GM23248 (cell line): ENCODE results near the gene VANGL2.

Source experiments
- EZH2 ChIP-seq: fragments of 200-600 bp; sonication (generic); IDR thresholded peaks from 2 replicates; pipeline ENCODE4 v1.6.1; 2018; ENCODE audit warnings: antibody characterized with exemption, mild to moderate bottlenecking; ENCODE audit not compliant: insufficient read depth, poor library complexity, severe bottlenecking
- EZH2phosphoT487 ChIP-seq: fragments of 200-600 bp; sonication (generic); IDR thresholded peaks from 2 replicates; pipeline ENCODE4 v1.6.1; 2018; ENCODE audit warnings: antibody characterized with exemption, moderate library complexity, mild to moderate bottlenecking, low read depth; ENCODE audit not compliant: insufficient read depth

DNA sequence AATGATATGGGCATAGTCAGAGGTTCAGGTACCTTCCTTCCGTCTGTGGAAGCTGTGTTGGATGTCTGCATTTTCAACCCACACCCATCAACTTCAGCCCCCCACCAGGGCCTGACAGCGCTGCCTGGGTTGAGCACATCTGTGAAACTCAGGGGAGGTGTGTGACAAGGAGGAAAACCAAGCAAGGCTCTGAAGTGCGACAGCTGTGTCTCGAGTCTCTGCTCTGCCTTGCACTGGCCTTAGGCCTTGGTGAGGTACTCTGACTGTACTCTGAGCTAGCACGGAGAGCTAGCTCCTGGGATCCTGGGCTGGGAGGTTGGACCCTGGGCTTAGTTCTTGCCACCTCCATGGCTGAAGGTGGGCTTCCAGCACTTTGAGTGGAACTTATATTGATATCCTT lies 9.1 kb downstream of the VANGL2 start:
- TF ChIP-seq EZH2: no peak
- TF ChIP-seq EZH2phosphoT487: no peak
